ENCODE data around the gene AHSP. TPM values are rescaled to one million over a fixed set of nuclear protein-coding genes. Genes with fewer than 3 reads are reported as not detected.

AHSP gene
- total and polyA plus RNA-seq, 4 donors, result 0.48 to 1,651 TPM; not detected in 2

DNA sequence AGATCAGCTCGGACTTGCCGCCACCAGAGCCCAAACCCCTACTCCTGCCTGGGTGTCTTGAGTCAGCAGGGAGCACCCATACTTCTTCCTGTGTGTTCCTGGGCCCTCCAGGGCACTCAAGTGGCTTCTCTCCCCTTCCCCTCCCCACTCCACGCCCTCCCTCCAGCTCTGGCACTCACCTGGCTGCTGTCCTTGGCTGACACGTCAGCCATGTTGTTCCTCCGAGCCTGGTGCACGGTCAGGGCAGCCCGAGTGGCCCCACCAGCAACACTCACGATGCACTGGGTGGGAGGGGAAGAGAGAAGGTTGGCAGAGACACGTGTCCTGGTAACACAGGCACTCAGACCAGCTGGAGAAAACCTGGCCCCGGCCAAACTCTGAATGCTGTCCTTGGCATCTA lies 31.0 kb upstream of the AHSP start:
- Histone ChIP-seq H3K27me3 (ENCODE audit: control insufficient read depth in 4 of 4, insufficient read depth in 4 of 4, low read length in 3 of 4) (no peaks in the 10 kb centered on the region), H3K36me3 (ENCODE audit: control insufficient read depth in 4 of 4, insufficient read depth in 3 of 4, low read depth in 1 of 4, low read length in 3 of 4) (peaks cover 6 to 59% (median 44%) of the 10 kb centered on the region in 4 donors), H3K4me3 (ENCODE audit: low read depth in 1 of 3, low read length in 3 of 3) (no peak overlapping the region), H3K9ac (ENCODE audit: low read depth in 1 of 2, low read length in 2 of 2) (no peak overlapping the region), H3K9me3 (ENCODE audit: control insufficient read depth in 4 of 4, low read length in 3 of 4) (no peaks in the 10 kb centered on the region), H3K27ac (ENCODE audit: low read depth in 1 of 2, low read length in 2 of 2) (no peak overlapping the region), H3K4me1 (ENCODE audit: control insufficient read depth in 4 of 4, insufficient read depth in 4 of 4, low read length in 3 of 4) (peaks cover 3 to 17% (median 13%) of the 10 kb centered on the region in 4 donors)
- 95% methylated on average over 10 of the region's 10 CpGs for WGBS
- TF ChIP-seq TAF1 (conservative IDR thresholded peaks at IDR 0.05) (no peak), GABPA (IDR thresholded peaks at IDR 0.05 in 1 of 2, conservative IDR thresholded peaks at IDR 0.05 in 1 of 2) (no peak), RAD21 (IDR thresholded peaks at IDR 0.05) (no peak), EGR1 (IDR thresholded peaks at IDR 0.05; ENCODE audit: low read depth in 2 of 2) (no peak), RXRA (IDR thresholded peaks at IDR 0.05) (no peak), HNF4A (conservative IDR thresholded peaks at IDR 0.05) (no peak), NR2F2 (IDR thresholded peaks at IDR 0.05) (no peak), HNF4G (IDR thresholded peaks at IDR 0.05) (no peak), YY1 (IDR thresholded peaks at IDR 0.05) (no peak), FOXA2 (IDR thresholded peaks at IDR 0.05) (no peak), FOXA1 (IDR thresholded peaks at IDR 0.05) (no peak)
- TF ChIP-seq, protein P1, sequence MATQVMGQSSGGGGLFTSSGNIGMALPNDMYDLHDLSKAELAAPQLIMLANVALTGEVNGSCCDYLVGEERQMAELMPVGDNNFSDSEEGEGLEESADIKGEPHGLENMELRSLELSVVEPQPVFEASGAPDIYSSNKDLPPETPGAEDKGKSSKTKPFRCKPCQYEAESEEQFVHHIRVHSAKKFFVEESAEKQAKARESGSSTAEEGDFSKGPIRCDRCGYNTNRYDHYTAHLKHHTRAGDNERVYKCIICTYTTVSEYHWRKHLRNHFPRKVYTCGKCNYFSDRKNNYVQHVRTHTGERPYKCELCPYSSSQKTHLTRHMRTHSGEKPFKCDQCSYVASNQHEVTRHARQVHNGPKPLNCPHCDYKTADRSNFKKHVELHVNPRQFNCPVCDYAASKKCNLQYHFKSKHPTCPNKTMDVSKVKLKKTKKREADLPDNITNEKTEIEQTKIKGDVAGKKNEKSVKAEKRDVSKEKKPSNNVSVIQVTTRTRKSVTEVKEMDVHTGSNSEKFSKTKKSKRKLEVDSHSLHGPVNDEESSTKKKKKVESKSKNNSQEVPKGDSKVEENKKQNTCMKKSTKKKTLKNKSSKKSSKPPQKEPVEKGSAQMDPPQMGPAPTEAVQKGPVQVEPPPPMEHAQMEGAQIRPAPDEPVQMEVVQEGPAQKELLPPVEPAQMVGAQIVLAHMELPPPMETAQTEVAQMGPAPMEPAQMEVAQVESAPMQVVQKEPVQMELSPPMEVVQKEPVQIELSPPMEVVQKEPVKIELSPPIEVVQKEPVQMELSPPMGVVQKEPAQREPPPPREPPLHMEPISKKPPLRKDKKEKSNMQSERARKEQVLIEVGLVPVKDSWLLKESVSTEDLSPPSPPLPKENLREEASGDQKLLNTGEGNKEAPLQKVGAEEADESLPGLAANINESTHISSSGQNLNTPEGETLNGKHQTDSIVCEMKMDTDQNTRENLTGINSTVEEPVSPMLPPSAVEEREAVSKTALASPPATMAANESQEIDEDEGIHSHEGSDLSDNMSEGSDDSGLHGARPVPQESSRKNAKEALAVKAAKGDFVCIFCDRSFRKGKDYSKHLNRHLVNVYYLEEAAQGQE (IDR thresholded peaks at IDR 0.05), result no peak
- TF ChIP-seq, protein P2, sequence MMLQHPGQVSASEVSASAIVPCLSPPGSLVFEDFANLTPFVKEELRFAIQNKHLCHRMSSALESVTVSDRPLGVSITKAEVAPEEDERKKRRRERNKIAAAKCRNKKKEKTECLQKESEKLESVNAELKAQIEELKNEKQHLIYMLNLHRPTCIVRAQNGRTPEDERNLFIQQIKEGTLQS (IDR thresholded peaks at IDR 0.05), result no peak
- TF ChIP-seq, protein P3, sequence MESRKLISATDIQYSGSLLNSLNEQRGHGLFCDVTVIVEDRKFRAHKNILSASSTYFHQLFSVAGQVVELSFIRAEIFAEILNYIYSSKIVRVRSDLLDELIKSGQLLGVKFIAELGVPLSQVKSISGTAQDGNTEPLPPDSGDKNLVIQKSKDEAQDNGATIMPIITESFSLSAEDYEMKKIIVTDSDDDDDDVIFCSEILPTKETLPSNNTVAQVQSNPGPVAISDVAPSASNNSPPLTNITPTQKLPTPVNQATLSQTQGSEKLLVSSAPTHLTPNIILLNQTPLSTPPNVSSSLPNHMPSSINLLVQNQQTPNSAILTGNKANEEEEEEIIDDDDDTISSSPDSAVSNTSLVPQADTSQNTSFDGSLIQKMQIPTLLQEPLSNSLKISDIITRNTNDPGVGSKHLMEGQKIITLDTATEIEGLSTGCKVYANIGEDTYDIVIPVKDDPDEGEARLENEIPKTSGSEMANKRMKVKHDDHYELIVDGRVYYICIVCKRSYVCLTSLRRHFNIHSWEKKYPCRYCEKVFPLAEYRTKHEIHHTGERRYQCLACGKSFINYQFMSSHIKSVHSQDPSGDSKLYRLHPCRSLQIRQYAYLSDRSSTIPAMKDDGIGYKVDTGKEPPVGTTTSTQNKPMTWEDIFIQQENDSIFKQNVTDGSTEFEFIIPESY (IDR thresholded peaks at IDR 0.05), result no peak
- no peak for DNase-seq (ENCODE audit: low spot score)

DNA sequence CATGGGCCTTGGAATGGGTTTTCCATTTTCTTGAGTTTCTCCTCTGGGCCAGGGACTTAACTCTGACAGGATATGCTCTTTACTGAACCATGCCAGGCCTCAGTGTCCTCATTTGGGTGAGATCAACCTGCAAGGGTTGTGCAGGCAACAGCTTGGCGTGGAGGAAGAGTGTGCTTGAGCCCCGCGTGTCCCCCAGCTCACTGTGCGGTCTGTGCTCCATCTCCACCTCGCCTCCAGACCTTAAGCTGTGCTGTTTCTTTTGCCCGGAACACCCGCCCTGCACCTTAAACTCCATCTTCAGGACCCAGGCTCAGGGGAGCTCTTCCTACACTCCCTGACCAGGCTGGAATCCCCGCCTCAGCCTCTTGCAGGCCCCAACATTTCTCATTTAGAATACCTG lies 29.2 kb upstream of the AHSP start:
- Histone ChIP-seq H3K4me1 (ENCODE audit: control insufficient read depth in 4 of 4, insufficient read depth in 4 of 4, low read length in 3 of 4) (peaks cover 6 to 35% (median 30%) of the 10 kb centered on the region in 4 donors), H3K4me3 (ENCODE audit: low read depth in 1 of 3, low read length in 3 of 3) (no peak overlapping the region), H3K9ac (ENCODE audit: low read depth in 1 of 2, low read length in 2 of 2) (no peak overlapping the region), H3K27me3 (ENCODE audit: control insufficient read depth in 4 of 4, insufficient read depth in 4 of 4, low read length in 3 of 4) (no peaks in the 10 kb centered on the region), H3K9me3 (ENCODE audit: control insufficient read depth in 4 of 4, low read length in 3 of 4) (no peaks in the 10 kb centered on the region), H3K27ac (ENCODE audit: low read depth in 1 of 2, low read length in 2 of 2) (no peak overlapping the region), H3K36me3 (ENCODE audit: control insufficient read depth in 4 of 4, insufficient read depth in 3 of 4, low read depth in 1 of 4, low read length in 3 of 4) (peaks cover 3 to 42% (median 30%) of the 10 kb centered on the region in 4 donors)
- DNase-seq (ENCODE audit: low spot score), result no peak
- WGBS, result 98% methylated on average over 8 of the region's 8 CpGs
- no peak for TF ChIP-seq SP1 (IDR thresholded peaks at IDR 0.05)
- no peak for TF ChIP-seq FOXA2 (IDR thresholded peaks at IDR 0.05)
- TF ChIP-seq FOXA1 (IDR thresholded peaks at IDR 0.05), result no peak
- TF ChIP-seq HNF4A (conservative IDR thresholded peaks at IDR 0.05), result no peak
- TF ChIP-seq HNF4G (IDR thresholded peaks at IDR 0.05), result no peak
- TF ChIP-seq, protein P1 (IDR thresholded peaks at IDR 0.05), result no peak
